Raji (cell line): ENCODE data around the gene PLXND1.

Experiments used
- POLR2A ChIP-seq: IDR thresholded peaks from 2 replicates; pipeline ENCODE4 v1.6.1; 2011; ENCODE audit warnings: low read depth, low read length, control low read depth; ENCODE audit not compliant: insufficient read depth

Gene PLXND1

GRCh38 chr3:129618901-129619671 is 12.6 kb upstream of the PLXND1 start:
- TF ChIP-seq POLR2A, result no peak

- no peak for TF ChIP-seq POLR2A
These were observed 11.8 kb upstream of the PLXND1 start for GRCh38 chr3:129618186-129618820.

GRCh38 chr3:129617381-129618185 is 11.1 kb upstream of the PLXND1 start:
- TF ChIP-seq POLR2A, result no peak

- no peak for TF ChIP-seq POLR2A
These were observed 10.2 kb upstream of the PLXND1 start for GRCh38 chr3:129616713-129617112.

- TF ChIP-seq POLR2A, result no peak
These were observed 9.8 kb upstream of the PLXND1 start for GRCh38 chr3:129616291-129616690.

- TF ChIP-seq POLR2A, result no peak
These were observed 9.3 kb upstream of the PLXND1 start for GRCh38 chr3:129615751-129616281.

- TF ChIP-seq POLR2A, result no peak
These were observed 8.5 kb upstream of the PLXND1 start for GRCh38 chr3:129614927-129615363.

GRCh38 chr3:129614435-129614834 is 8.0 kb upstream of the PLXND1 start:
- TF ChIP-seq POLR2A, result no peak

- no peak for TF ChIP-seq POLR2A
These were observed 6.9 kb upstream of the PLXND1 start for GRCh38 chr3:129613367-129613740.

GRCh38 chr3:129612534-129613366 is 6.3 kb upstream of the PLXND1 start:
- no peak for TF ChIP-seq POLR2A

GRCh38 chr3:129611812-129612533 is 5.5 kb upstream of the PLXND1 start:
- TF ChIP-seq POLR2A, result no peak

GRCh38 chr3:129611446-129611800 is 4.9 kb upstream of the PLXND1 start:
- no peak for TF ChIP-seq POLR2A

GRCh38 chr3:129610276-129610675 is 3.8 kb upstream of the PLXND1 start:
- TF ChIP-seq POLR2A, result no peak

GRCh38 chr3:129609591-129610182 is 3.2 kb upstream of the PLXND1 start:
- TF ChIP-seq POLR2A, result no peak
